RWPE2 (cell line): Measurements from ENCODE around the gene IFNK.

Experiments
- ATAC-seq: fragments of 200-7000 bp; cut with Tn5 transposase; 3 replicates; pipeline ENCODE4 v1.9.1; 2021; ENCODE audit warnings: low read depth
- DNase-seq: peaks from one replicate; pipeline ENCODE4 v3.0.0-alpha.2; 2020; ENCODE audit warnings: low spot score
- H3K27ac ChIP-seq: fragments of 450-650 bp; 2 replicates; pipeline ENCODE4 v1.5.1; 2017; ENCODE audit warnings: mild to moderate bottlenecking; ENCODE audit not compliant: poor library complexity, severe bottlenecking
- H3K27me3 ChIP-seq: fragments of 250-450 bp; sonication (Bioruptor Pico); 2 replicates; pipeline ENCODE4 v1.5.1; 2021; ENCODE audit warnings: mild to moderate bottlenecking, moderate library complexity; ENCODE audit not compliant: insufficient read depth, poor library complexity, severe bottlenecking
- H3K36me3 ChIP-seq: fragments of 250-450 bp; sonication (Bioruptor Pico); 2 replicates; pipeline ENCODE4 v1.5.1; 2020; ENCODE audit warnings: low read depth, mild to moderate bottlenecking, moderate library complexity
- H3K4me1 ChIP-seq: fragments of 250-450 bp; sonication (Bioruptor Pico); 2 replicates; pipeline ENCODE4 v1.5.1; 2021; ENCODE audit warnings: mild to moderate bottlenecking, moderate library complexity; ENCODE audit not compliant: insufficient read depth, poor library complexity, severe bottlenecking
- H3K4me3 ChIP-seq: fragments of 250-450 bp; sonication (Bioruptor Pico); 2 replicates; pipeline ENCODE4 v1.5.1; 2021; ENCODE audit warnings: mild to moderate bottlenecking, moderate library complexity; ENCODE audit not compliant: severe bottlenecking
- H3K9me3 ChIP-seq: fragments of 250-450 bp; sonication (Bioruptor Pico); 2 replicates; pipeline ENCODE4 v1.5.1; 2021; ENCODE audit warnings: mild to moderate bottlenecking, moderate library complexity; ENCODE audit not compliant: severe bottlenecking
- TF ChIP-seq, protein P1 (sequence below): fragments of 450-650 bp; IDR thresholded peaks from one replicate; pipeline ENCODE4 v1.5.1; 2017; ENCODE audit warnings: mild to moderate bottlenecking, moderate library complexity; ENCODE audit not compliant: poor library complexity, severe bottlenecking

The IFNK gene

DNA sequence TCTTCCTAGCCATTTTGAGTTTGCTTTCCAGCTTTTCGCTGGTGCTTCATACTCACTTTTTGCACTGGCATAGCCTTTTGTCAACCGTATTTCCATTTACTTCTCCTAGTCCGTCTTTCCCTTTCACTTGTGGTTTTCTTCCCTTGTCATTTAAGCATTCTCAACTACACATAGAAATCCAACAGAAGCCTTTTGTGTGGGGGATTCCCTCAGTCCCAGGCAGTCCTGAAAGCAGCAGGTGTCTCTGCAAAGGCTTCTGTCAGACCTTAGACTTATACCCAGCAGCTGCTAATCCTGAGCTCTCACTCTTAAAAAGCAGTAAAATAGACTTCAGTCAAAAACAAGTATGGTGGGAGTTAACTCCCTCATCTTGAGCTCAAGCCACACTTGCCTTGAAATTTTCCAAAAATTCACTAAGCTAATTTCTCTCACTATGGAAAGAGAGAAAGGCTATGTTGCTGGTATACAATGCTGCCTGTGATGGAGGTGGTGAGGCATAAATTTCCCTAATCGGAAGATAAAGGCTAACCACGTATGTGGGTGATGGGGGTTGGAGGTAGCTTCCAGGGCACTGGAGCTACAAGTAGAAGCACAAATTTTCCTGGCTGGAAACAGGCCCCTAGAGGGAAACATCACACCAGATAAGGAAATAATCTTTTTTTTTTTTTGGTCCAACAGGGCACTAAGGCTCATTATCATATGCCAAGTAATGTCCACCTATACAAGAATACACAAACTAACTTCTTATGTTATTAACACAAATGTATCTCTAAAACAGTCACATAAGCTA is 34.8 kb upstream of the IFNK start:
- Histone ChIP-seq H3K9me3 (no peaks in the 10 kb centered on the region), H3K4me1 (peaks cover 26% of the 10 kb centered on the region), H3K4me3 (no peak overlapping the region), H3K27ac (no peak overlapping the region), H3K36me3 (peaks cover 4% of the 10 kb centered on the region; the same call in 1 of the 2 replicates), H3K27me3 (no peaks in the 10 kb centered on the region)
- ATAC-seq: no peak
- TF ChIP-seq, protein P1, sequence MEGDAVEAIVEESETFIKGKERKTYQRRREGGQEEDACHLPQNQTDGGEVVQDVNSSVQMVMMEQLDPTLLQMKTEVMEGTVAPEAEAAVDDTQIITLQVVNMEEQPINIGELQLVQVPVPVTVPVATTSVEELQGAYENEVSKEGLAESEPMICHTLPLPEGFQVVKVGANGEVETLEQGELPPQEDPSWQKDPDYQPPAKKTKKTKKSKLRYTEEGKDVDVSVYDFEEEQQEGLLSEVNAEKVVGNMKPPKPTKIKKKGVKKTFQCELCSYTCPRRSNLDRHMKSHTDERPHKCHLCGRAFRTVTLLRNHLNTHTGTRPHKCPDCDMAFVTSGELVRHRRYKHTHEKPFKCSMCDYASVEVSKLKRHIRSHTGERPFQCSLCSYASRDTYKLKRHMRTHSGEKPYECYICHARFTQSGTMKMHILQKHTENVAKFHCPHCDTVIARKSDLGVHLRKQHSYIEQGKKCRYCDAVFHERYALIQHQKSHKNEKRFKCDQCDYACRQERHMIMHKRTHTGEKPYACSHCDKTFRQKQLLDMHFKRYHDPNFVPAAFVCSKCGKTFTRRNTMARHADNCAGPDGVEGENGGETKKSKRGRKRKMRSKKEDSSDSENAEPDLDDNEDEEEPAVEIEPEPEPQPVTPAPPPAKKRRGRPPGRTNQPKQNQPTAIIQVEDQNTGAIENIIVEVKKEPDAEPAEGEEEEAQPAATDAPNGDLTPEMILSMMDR: no peak
- no peak for DNase-seq

DNA sequence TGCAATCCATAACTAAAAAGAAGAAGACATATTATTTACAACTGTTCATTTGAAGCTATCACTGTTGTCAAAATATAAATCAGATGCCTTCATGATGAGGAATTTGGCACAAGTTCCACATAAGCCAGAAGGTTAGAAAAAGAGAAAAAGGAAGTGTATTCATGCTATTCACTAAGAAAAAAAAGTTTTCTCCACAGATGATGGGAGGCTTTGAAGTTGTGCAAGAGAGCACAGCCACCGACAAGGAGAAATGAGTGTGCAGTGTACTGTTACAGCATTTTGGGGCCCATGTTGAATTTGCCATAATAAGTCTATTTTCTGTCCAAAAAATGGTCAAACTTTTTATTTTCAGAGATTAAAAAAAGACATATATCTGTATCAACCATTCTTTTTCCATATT is 32.9 kb upstream of the IFNK start:
- H3K36me3 ChIP-seq: peaks cover 4% of the 10 kb centered on the region; the same call in 1 of the 2 replicates
- H3K9me3 ChIP-seq: no peaks in the 10 kb centered on the region
- H3K27ac ChIP-seq: peak overlapping the region; percentile 61
- TF ChIP-seq, protein P1: no peak
- peaks cover 35% of the 10 kb centered on the region for H3K4me1 ChIP-seq
- no peak overlapping the region for H3K4me3 ChIP-seq
- ATAC-seq (peak; percentile 59; the same call in 2 of the 3 replicates), DNase-seq (no peak)
- H3K27me3 ChIP-seq: no peaks in the 10 kb centered on the region

DNA sequence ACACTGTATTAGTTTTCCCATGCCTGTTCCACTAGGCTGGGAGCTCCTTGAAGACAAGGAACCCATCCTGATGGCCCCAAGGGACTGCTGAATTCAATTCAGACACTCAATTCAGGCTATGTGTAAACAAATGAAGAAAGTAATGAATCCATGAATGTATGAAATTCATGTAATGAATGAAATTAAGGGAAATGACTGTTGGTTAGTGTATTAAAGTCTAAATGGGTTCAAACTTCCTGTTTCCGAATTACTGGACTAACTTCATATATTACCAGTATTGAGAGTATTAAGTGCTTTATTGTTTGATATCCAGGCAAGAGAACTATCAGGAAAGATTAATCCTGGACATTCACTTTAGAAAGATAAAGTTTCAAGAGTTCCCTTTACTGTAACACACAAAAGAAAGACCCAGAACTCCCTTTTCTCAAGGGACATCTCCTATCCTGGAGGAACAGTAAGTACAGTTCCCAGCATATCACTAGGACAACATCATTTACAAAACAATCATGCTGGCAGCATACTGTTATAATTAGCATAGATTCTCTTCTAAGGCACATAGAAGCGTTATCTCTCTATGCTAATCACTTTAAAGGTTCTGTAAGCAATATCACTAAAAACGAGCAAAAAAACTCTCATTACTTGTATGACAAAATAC is 28.5 kb upstream of the IFNK start:
- no peak overlapping the region for H3K4me3 ChIP-seq
- H3K27me3 ChIP-seq: no peaks in the 10 kb centered on the region
- no peaks in the 10 kb centered on the region for H3K9me3 ChIP-seq
- H3K27ac ChIP-seq: peak overlapping the region; percentile 100
- no peak for ATAC-seq
- peaks cover 78% of the 10 kb centered on the region for H3K4me1 ChIP-seq
- H3K36me3 ChIP-seq: no peaks in the 10 kb centered on the region; the same call in 1 of the 2 replicates
- TF ChIP-seq, protein P1: no peak
- no peak for DNase-seq

DNA sequence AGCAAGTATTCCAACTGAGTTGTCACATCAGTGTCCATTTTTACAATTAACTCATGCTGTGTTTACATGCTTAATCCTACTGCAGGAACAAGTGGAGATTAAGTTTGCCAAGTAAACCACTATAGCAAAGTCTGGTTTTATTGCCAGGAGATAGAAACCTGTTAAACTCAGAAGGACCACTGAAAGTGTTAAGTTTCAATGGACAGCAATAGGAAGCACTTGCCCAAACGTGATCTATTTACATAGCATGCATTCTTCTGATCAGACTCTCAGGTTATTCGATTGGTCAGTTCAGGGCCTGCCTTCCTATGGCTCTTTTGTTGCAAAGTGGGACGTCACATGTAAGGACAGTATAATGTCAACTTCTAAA is 28.0 kb upstream of the IFNK start:
- Histone ChIP-seq H3K27ac (peak overlapping the region; percentile 100), H3K27me3 (no peaks in the 10 kb centered on the region), H3K9me3 (no peaks in the 10 kb centered on the region), H3K4me1 (peaks cover 73% of the 10 kb centered on the region), H3K36me3 (no peaks in the 10 kb centered on the region; the same call in 1 of the 2 replicates), H3K4me3 (no peak overlapping the region)
- TF ChIP-seq, protein P1: no peak
- DNase-seq (no peak), ATAC-seq (peak; percentile 81)
